HG03558 (cell line): ENCODE results near the gene ING1.
A peak's percentile ranks its signal among the peaks of the same experiment; 100 is the strongest.
"Not testable (repeated sequence)": the region's sequence is repeated elsewhere in the genome, so short reads cannot be mapped to it uniquely, and the experiment has no call there.

Experiments used
- ATAC-seq: cut with Tn5 transposase; IDR thresholded peaks from one replicate; pipeline ENCODE4 v1.9.1; 2021; ENCODE audit warnings: moderate number of reproducible peaks; ENCODE audit not compliant: unreplicated experiment; ENCODE audit errors: extremely low read depth

The ING1 gene

GRCh38 chr13:110713642-110713952 is at the start of gene ING1:
ING1 (plus strand) TSS chr13:110713700; CDS start chr13:110714150, 450 bp downstream.
- no peak for ATAC-seq

- ATAC-seq: no peak
Observed at GRCh38 chr13:110664041-110664440, 49.5 kb upstream of the ING1 start.

- ATAC-seq: no peak
Observed at GRCh38 chr13:110664673-110665072, 48.8 kb upstream of the ING1 start.

GRCh38 chr13:110665491-110666254 is 47.8 kb upstream of the ING1 start:
- no peak for ATAC-seq

GRCh38 chr13:110666255-110666533 is 47.3 kb upstream of the ING1 start:
- ATAC-seq: no peak

GRCh38 chr13:110669036-110669435 is 44.5 kb upstream of the ING1 start:
- no peak for ATAC-seq

- ATAC-seq: not testable (repeated sequence)
Observed at GRCh38 chr13:110669814-110670213, 43.7 kb upstream of the ING1 start.

GRCh38 chr13:110676595-110677587 is 36.6 kb upstream of the ING1 start:
- peak; percentile 48 for ATAC-seq

- no peak for ATAC-seq
Observed at GRCh38 chr13:110677731-110678545, 35.6 kb upstream of the ING1 start.

GRCh38 chr13:110680852-110681251 is 32.6 kb upstream of the ING1 start:
- ATAC-seq: no peak

GRCh38 chr13:110681868-110682550 is 31.5 kb upstream of the ING1 start:
- no peak for ATAC-seq

- no peak for ATAC-seq
Observed at GRCh38 chr13:110682746-110683145, 30.8 kb upstream of the ING1 start.

- no peak for ATAC-seq
Observed at GRCh38 chr13:110683203-110683883, 30.2 kb upstream of the ING1 start.

- ATAC-seq: no peak
Observed at GRCh38 chr13:110683921-110684320, 29.6 kb upstream of the ING1 start.

- no peak for ATAC-seq
Observed at GRCh38 chr13:110684388-110685056, 29.0 kb upstream of the ING1 start.

GRCh38 chr13:110685305-110686020 is 28.0 kb upstream of the ING1 start:
- ATAC-seq: no peak

GRCh38 chr13:110687736-110688135 is 25.8 kb upstream of the ING1 start:
- ATAC-seq: no peak

- ATAC-seq: no peak
Observed at GRCh38 chr13:110689041-110689440, 24.5 kb upstream of the ING1 start.
